Type B pancreatic cell (in vitro differentiated cells): Measurements from ENCODE around the gene ZBTB8A. TPM values are rescaled to one million over a fixed set of nuclear protein-coding genes. Genes with fewer than 3 reads are reported as not detected.

Experiments used
- DNase-seq: peaks from one replicate; pipeline ENCODE4 v3.0.0; 2021; ENCODE audit warnings: mixed read lengths; ENCODE audit not compliant: unreplicated experiment; ENCODE audit errors: extremely low spot score
- H3K27ac Mint-ChIP-seq: 2 replicates; pipeline ENCODE4 v1.8.0; 2021; ENCODE audit warnings: mild to moderate bottlenecking, mixed read lengths
- H3K27me3 Mint-ChIP-seq: 2 replicates; pipeline ENCODE4 v1.8.0; 2021; ENCODE audit warnings: mixed read lengths
- H3K36me3 Mint-ChIP-seq: 2 replicates; pipeline ENCODE4 v1.8.0; 2021; ENCODE audit warnings: mixed read lengths
- H3K4me1 Mint-ChIP-seq: one replicate; pipeline ENCODE4 v1.8.0; 2021; ENCODE audit warnings: mixed read lengths; ENCODE audit not compliant: unreplicated experiment
- H3K4me3 Mint-ChIP-seq: 2 replicates; pipeline ENCODE4 v1.8.0; 2021; ENCODE audit warnings: mild to moderate bottlenecking, mixed read lengths
- H3K9me3 Mint-ChIP-seq: 2 replicates; pipeline ENCODE4 v1.8.0; 2021; ENCODE audit warnings: mixed read lengths
- CTCF ChIP-seq: fragments of 200-600 bp; sonication (generic); conservative IDR thresholded peaks from 2 replicates; pipeline ENCODE4 v1.5.0; 2021; ENCODE audit warnings: antibody characterized with exemption, mild to moderate bottlenecking
- total RNA-seq: library from RNA; stranded (reverse); gene quantifications from 2 replicates; pipeline ENCODE4 v1.2.1, GENCODE V29; 2021; ENCODE audit warnings: low replicate concordance

ZBTB8A gene
- total RNA-seq, 1 donor from 2014 or later, result 9.5 TPM

- peak overlapping the region; percentile 98 for H3K4me3 Mint-ChIP-seq
- peaks cover 7% of the 10 kb centered on the region for H3K36me3 Mint-ChIP-seq
- peak; percentile 71 for DNase-seq
- peak; percentile 32 for TF ChIP-seq CTCF
- peaks cover 12% of the 10 kb centered on the region for H3K27me3 Mint-ChIP-seq
- peaks cover 20% of the 10 kb centered on the region for H3K4me1 Mint-ChIP-seq
- peak overlapping the region; percentile 89 for H3K27ac Mint-ChIP-seq
- H3K9me3 Mint-ChIP-seq, result no peaks in the 10 kb centered on the region
These were observed 651 bp downstream of the ZBTB8A start for GRCh38 chr1:32539584-32540571.

GRCh38 chr1:32540605-32541004, 1.4 kb downstream of the ZBTB8A start:
- peaks cover 7% of the 10 kb centered on the region for H3K27me3 Mint-ChIP-seq
- H3K4me1 Mint-ChIP-seq, result peaks cover 20% of the 10 kb centered on the region
- H3K27ac Mint-ChIP-seq, result peak overlapping the region; percentile 89
- peaks cover 9% of the 10 kb centered on the region for H3K36me3 Mint-ChIP-seq
- DNase-seq, result no peak
- no peaks in the 10 kb centered on the region for H3K9me3 Mint-ChIP-seq
- no peak for TF ChIP-seq CTCF
- H3K4me3 Mint-ChIP-seq, result peak overlapping the region; percentile 98

- Mint-ChIP-seq H3K4me3 (peak overlapping the region; percentile 70), H3K9me3 (no peaks in the 10 kb centered on the region), H3K27me3 (peaks cover 4% of the 10 kb centered on the region), H3K36me3 (peaks cover 13% of the 10 kb centered on the region), H3K27ac (peak overlapping the region; percentile 12), H3K4me1 (peaks cover 20% of the 10 kb centered on the region)
- no peak for DNase-seq
- no peak for TF ChIP-seq CTCF
These were observed 1.9 kb downstream of the ZBTB8A start for GRCh38 chr1:32541064-32541566.

- Mint-ChIP-seq H3K4me3 (no peak overlapping the region), H3K27me3 (no peaks in the 10 kb centered on the region), H3K36me3 (peaks cover 7% of the 10 kb centered on the region), H3K27ac (no peak overlapping the region), H3K9me3 (no peaks in the 10 kb centered on the region), H3K4me1 (peaks cover 5% of the 10 kb centered on the region)
- no peak for TF ChIP-seq CTCF
- DNase-seq, result no peak
These were observed 7.4 kb downstream of the ZBTB8A start for GRCh38 chr1:32546611-32547010.

GRCh38 chr1:32549616-32550015, 10.4 kb downstream of the ZBTB8A start:
- peaks cover 5% of the 10 kb centered on the region for H3K4me1 Mint-ChIP-seq
- no peak overlapping the region for H3K4me3 Mint-ChIP-seq
- DNase-seq, result no peak
- H3K9me3 Mint-ChIP-seq, result no peaks in the 10 kb centered on the region
- peak overlapping the region; percentile 13 for H3K27ac Mint-ChIP-seq
- TF ChIP-seq CTCF, result no peak
- peaks cover 5% of the 10 kb centered on the region for H3K36me3 Mint-ChIP-seq
- no peaks in the 10 kb centered on the region for H3K27me3 Mint-ChIP-seq
